Smooth muscle cell (in vitro differentiated cells): ENCODE data around the gene MTMR3. TPM values are rescaled to one million over a fixed set of nuclear protein-coding genes. Genes with fewer than 3 reads are reported as not detected.
"Not testable (repeated sequence)": the region's sequence is repeated elsewhere in the genome, so short reads cannot be mapped to it uniquely, and the experiment has no call there.

Experiments used
- DNase-seq: peaks from one replicate; lab custom pipeline; 2025; ENCODE audit not compliant: unreplicated experiment; lab: John Stamatoyannopoulos, UW
- H2AFZ ChIP-seq: fragments of 200-600 bp; sonication (generic); 2 replicates; pipeline ENCODE4 v1.6.0; 2016; ENCODE audit warnings: antibody characterized with exemption, low read depth, mild to moderate bottlenecking
- H3F3A ChIP-seq: fragments of 200-600 bp; sonication (generic); 2 replicates; pipeline ENCODE4 v1.6.0; 2017; ENCODE audit warnings: antibody characterized with exemption, low read depth
- H3K27ac ChIP-seq: fragments of 200-600 bp; sonication (generic); 2 replicates; pipeline ENCODE4 v1.5.1; 2016; ENCODE audit warnings: low read depth, mild to moderate bottlenecking
- H3K27me3 ChIP-seq: fragments of 200-600 bp; sonication (generic); 2 replicates; pipeline ENCODE4 v1.6.1; 2016; ENCODE audit warnings: low read depth, mild to moderate bottlenecking
- H3K36me3 ChIP-seq: fragments of 200-600 bp; sonication (generic); 2 replicates; pipeline ENCODE4 v1.5.1; 2016; ENCODE audit warnings: low read depth
- H3K4me1 ChIP-seq: fragments of 200-600 bp; sonication (generic); 2 replicates; pipeline ENCODE4 v1.5.1; 2016; ENCODE audit warnings: low read depth
- H3K4me2 ChIP-seq: fragments of 200-600 bp; sonication (generic); 2 replicates; pipeline ENCODE4 v1.6.0; 2016; ENCODE audit warnings: mild to moderate bottlenecking
- H3K4me3 ChIP-seq: fragments of 200-600 bp; sonication (generic); 2 replicates; pipeline ENCODE4 v1.5.1; 2016; ENCODE audit warnings: mild to moderate bottlenecking
- H3K79me2 ChIP-seq: fragments of 200-600 bp; sonication (generic); 2 replicates; pipeline ENCODE4 v1.6.0; 2016; ENCODE audit warnings: low read depth, mild to moderate bottlenecking
- H3K9ac ChIP-seq: fragments of 200-600 bp; sonication (generic); 2 replicates; pipeline ENCODE4 v1.6.0; 2016; ENCODE audit warnings: low read depth
- H3K9me3 ChIP-seq: fragments of 200-600 bp; sonication (generic); replicated peaks from 2 replicates; pipeline ENCODE4 v1.5.1; 2016; ENCODE audit warnings: low read depth
- H4K20me1 ChIP-seq: fragments of 200-600 bp; sonication (generic); 2 replicates; pipeline ENCODE4 v1.6.0; 2016; ENCODE audit warnings: low read depth
- WGBS: methylation state at CpG from one replicate; pipeline ENCODE4 v1.1.7; 2016; ENCODE audit warnings: low lambda C conversion rate; 5-methylcytosine and 5-hydroxymethylcytosine counted together
- polyA plus RNA-seq: library from polyadenylated mRNA; unstranded; fragments of >200 nt; fragmentation: Nextera tagmentation; extraction: Ambion mirVana; gene quantifications from 2 replicates; pipeline ENCODE4 v1.2.1, GENCODE V29; 2016
- total RNA-seq: library from RNA; depleted of rRNA; stranded (reverse); fragments of >200 nt; gene quantifications from 2 replicates; pipeline ENCODE4 v1.2.3, GENCODE V29; 2014
- TF ChIP-seq, protein P1 (sequence below): fragments of 200-600 bp; sonication (generic); IDR thresholded peaks from 2 replicates; pipeline ENCODE4 v1.5.1; 2017; ENCODE audit warnings: borderline replicate concordance, mild to moderate bottlenecking, antibody characterized with exemption; ENCODE audit not compliant: insufficient read depth, poor library complexity, severe bottlenecking

Gene MTMR3
- total and polyA plus RNA-seq, 2 experiments from 2014 or later: 15.8 to 48.9 TPM

DNA sequence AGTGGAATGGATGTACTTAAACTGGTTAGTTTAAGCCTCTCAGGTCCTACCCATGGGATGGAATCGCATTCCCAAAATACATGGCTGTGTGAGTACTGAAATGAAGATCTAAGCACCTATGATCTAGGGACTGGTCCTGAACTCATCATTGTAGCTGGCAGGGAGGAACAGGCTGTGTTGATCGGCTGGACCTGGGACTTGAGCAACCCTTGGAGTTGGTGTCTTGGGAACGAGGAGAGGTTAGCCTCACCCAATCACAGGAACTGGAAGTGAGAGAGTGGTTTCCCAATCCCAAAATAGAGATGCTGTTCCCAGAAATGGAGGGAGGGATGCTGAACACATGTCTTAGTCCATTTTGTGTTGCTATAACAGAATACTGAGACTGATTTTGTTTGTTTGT lies 28.5 kb upstream of the MTMR3 start:
- H3F3A ChIP-seq: no peaks in the 10 kb centered on the region
- no peaks in the 10 kb centered on the region for H3K36me3 ChIP-seq
- no peak overlapping the region for H3K27ac ChIP-seq
- H3K4me1 ChIP-seq: no peaks in the 10 kb centered on the region
- H2AFZ ChIP-seq: no peak overlapping the region
- no peaks in the 10 kb centered on the region for H3K9me3 ChIP-seq
- 87% methylated on average over 3 of the region's 3 CpGs for WGBS
- TF ChIP-seq, protein P1, sequence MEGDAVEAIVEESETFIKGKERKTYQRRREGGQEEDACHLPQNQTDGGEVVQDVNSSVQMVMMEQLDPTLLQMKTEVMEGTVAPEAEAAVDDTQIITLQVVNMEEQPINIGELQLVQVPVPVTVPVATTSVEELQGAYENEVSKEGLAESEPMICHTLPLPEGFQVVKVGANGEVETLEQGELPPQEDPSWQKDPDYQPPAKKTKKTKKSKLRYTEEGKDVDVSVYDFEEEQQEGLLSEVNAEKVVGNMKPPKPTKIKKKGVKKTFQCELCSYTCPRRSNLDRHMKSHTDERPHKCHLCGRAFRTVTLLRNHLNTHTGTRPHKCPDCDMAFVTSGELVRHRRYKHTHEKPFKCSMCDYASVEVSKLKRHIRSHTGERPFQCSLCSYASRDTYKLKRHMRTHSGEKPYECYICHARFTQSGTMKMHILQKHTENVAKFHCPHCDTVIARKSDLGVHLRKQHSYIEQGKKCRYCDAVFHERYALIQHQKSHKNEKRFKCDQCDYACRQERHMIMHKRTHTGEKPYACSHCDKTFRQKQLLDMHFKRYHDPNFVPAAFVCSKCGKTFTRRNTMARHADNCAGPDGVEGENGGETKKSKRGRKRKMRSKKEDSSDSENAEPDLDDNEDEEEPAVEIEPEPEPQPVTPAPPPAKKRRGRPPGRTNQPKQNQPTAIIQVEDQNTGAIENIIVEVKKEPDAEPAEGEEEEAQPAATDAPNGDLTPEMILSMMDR: no peak
- H3K79me2 ChIP-seq: no peaks in the 10 kb centered on the region
- no peaks in the 10 kb centered on the region for H4K20me1 ChIP-seq
- H3K27me3 ChIP-seq: no peaks in the 10 kb centered on the region
- DNase-seq: no peak
- no peak overlapping the region for H3K4me3 ChIP-seq
- H3K4me2 ChIP-seq: no peak overlapping the region
- no peak overlapping the region for H3K9ac ChIP-seq

- H3K9me3 ChIP-seq: no peaks in the 10 kb centered on the region
- no peak overlapping the region for H3K4me3 ChIP-seq
- no peaks in the 10 kb centered on the region for H3K27me3 ChIP-seq
- H3K79me2 ChIP-seq: no peaks in the 10 kb centered on the region
- no peak overlapping the region for H2AFZ ChIP-seq
- whole genome bisulfite sequencing: 83% methylated on average over 10 of the region's 10 CpGs
- no peak overlapping the region for H3K4me2 ChIP-seq
- no peak for DNase-seq
- H3K4me1 ChIP-seq: no peaks in the 10 kb centered on the region
- no peaks in the 10 kb centered on the region for H3K36me3 ChIP-seq
- TF ChIP-seq, protein P1: no peak
- H3K27ac ChIP-seq: no peak overlapping the region
- H4K20me1 ChIP-seq: no peaks in the 10 kb centered on the region
- H3F3A ChIP-seq: no peaks in the 10 kb centered on the region
- H3K9ac ChIP-seq: no peak overlapping the region
Observed at GRCh38 chr22:29855611-29856181, 27.3 kb upstream of the MTMR3 start.

- WGBS: 71% methylated on average over 3 of the region's 3 CpGs
- no peak overlapping the region for H3K27ac ChIP-seq
- no peaks in the 10 kb centered on the region for H3K4me1 ChIP-seq
- no peaks in the 10 kb centered on the region for H4K20me1 ChIP-seq
- no peak overlapping the region for H2AFZ ChIP-seq
- H3K36me3 ChIP-seq: no peaks in the 10 kb centered on the region
- H3K9ac ChIP-seq: no peak overlapping the region
- H3F3A ChIP-seq: no peaks in the 10 kb centered on the region
- H3K9me3 ChIP-seq: no peaks in the 10 kb centered on the region
- TF ChIP-seq, protein P1: no peak
- H3K4me2 ChIP-seq: no peak overlapping the region
- H3K79me2 ChIP-seq: no peaks in the 10 kb centered on the region
- no peaks in the 10 kb centered on the region for H3K27me3 ChIP-seq
- no peak overlapping the region for H3K4me3 ChIP-seq
- no peak for DNase-seq
Observed at GRCh38 chr22:29856496-29856895, 26.5 kb upstream of the MTMR3 start.

GRCh38 chr22:29859030-29859429 lies 23.9 kb upstream of the MTMR3 start:
- DNase-seq, H3K79me2 ChIP-seq, H3K27me3 ChIP-seq, H3K4me3 ChIP-seq, H3K4me1 ChIP-seq, H3K4me2 ChIP-seq, H3K36me3 ChIP-seq, H3K9ac ChIP-seq, H3K9me3 ChIP-seq, H3F3A ChIP-seq, H4K20me1 ChIP-seq, H2AFZ ChIP-seq, H3K27ac ChIP-seq: not testable (repeated sequence)
- WGBS: 90% methylated on average over 6 of the region's 9 CpGs
